Measurements from ENCODE around the gene DCST2. TPM values are rescaled to one million over a fixed set of nuclear protein-coding genes. Genes with fewer than 3 reads are reported as not detected.

The DCST2 gene
- total and polyA plus RNA-seq, 2 donors (not counting 3 experiments of a cell fraction or from before 2014, with no cell fraction given), result 0.29 to 0.51 TPM

- Histone ChIP-seq H4K20me1 (replicated peaks; ENCODE audit: control insufficient read depth, extremely low read depth, insufficient read depth, low read length) (no peaks in the 10 kb centered on the region), H3K4me1 (ENCODE audit: control insufficient read depth, extremely low read depth, insufficient read depth, low read length) (peaks cover 12% of the 10 kb centered on the region), H2AFZ (ENCODE audit: low read depth, low read length) (peak overlapping the region; percentile 82), H3K36me3 (ENCODE audit: control insufficient read depth in 2 of 2, extremely low read depth in 1 of 2, insufficient read depth in 2 of 2, low read length in 2 of 2) (no peaks in the 10 kb centered on the region), H3K4me3 (replicated peaks in 1 of 3; ENCODE audit: insufficient read depth in 1 of 3, low read depth in 1 of 3, low read length in 3 of 3) (no peak overlapping the region), H3K4me2 (ENCODE audit: insufficient read depth, low read length) (no peak overlapping the region), H3K9ac (replicated peaks; ENCODE audit: extremely low read depth, insufficient read depth, low read length) (no peak overlapping the region), H3K9me1 (replicated peaks; ENCODE audit: control insufficient read depth, extremely low read depth, insufficient read depth, low read length) (no peaks in the 10 kb centered on the region), H3K9me3 (replicated peaks; ENCODE audit: control insufficient read depth, insufficient read depth, low read length) (no peaks in the 10 kb centered on the region), H3K27me3 (ENCODE audit: control insufficient read depth in 2 of 2, insufficient read depth in 2 of 2, low read length in 2 of 2) (no peaks in the 10 kb centered on the region), H3K27ac (ENCODE audit: insufficient read depth, low read depth, low read length) (no peak overlapping the region), H3K79me2 (ENCODE audit: control insufficient read depth, insufficient read depth, low read length) (no peaks in the 10 kb centered on the region)
- dilution Hi-C loops (cut with MboI; ENCODE audit: extremely low pct_ligation_motif_present, low sequenced_read_pairs), result no loop called here
- BruUV-seq (replicated peaks), result no TSS peak
- TF ChIP-seq POLR2A (IDR thresholded peaks at IDR 0.05; ENCODE audit: low read depth, low read length) (no peak), FOS (IDR thresholded peaks at IDR 0.05; ENCODE audit: borderline replicate concordance, insufficient read depth, low read length) (no peak), EZH2 (IDR thresholded peaks at IDR 0.05; ENCODE audit: borderline replicate concordance, low read depth, low read length, severe bottlenecking) (no peak), GATA2 (IDR thresholded peaks at IDR 0.05; ENCODE audit: insufficient read depth, insufficient read length, low read depth, low read length) (no peak), JUN (IDR thresholded peaks at IDR 0.05; ENCODE audit: borderline replicate concordance, insufficient read depth, insufficient read length, low read depth) (no peak), MAX (IDR thresholded peaks at IDR 0.05; ENCODE audit: insufficient read depth, insufficient read length) (no peak), CTCF (IDR thresholded peaks at IDR 0.05; ENCODE audit: extremely low read depth in 1 of 2, insufficient read depth in 1 of 2, low read depth in 1 of 2, low read length in 2 of 2) (no peak), MYC (IDR thresholded peaks at IDR 0.05; ENCODE audit: low read depth, low read length) (no peak), POLR2AphosphoS5 (IDR thresholded peaks at IDR 0.05; ENCODE audit: insufficient read depth, low read depth, low read length) (no peak)
- intact Hi-C loops (cut with micrococcal nuclease), result loop anchor here (2.0 kb wide), 1 partner anchor 42 kb away; the partner anchor contains the start of gene ZBTB7B
- ChIA-PET CTCF (interaction anchor here (0.5 to 4.5 kb wide), 30 partner anchors 10 to 128 kb away, joined by 3 to 67 read pairs (median 4); partner anchors contain the start of genes DCST1, DCST2, EFNA3 and EFNA4), POLR2A (interaction anchor here (0.6 to 0.8 kb wide), 3 partner anchors 40 to 485 kb away, joined by 3 to 8 read pairs (median 7); no protein-coding TSS in a partner anchor)
- DNase-seq (ENCODE audit: low read depth, low spot score), result no peak
- no peak for FAIRE-seq
These were observed 10.8 kb upstream of the DCST2 start for GRCh38 chr1:155044365-155044764.

Measured in endothelial cell of umbilical vein (primary cell).